ENCODE results near the gene SERPINE2. TPM values are rescaled to one million over a fixed set of nuclear protein-coding genes. Genes with fewer than 3 reads are reported as not detected.
A peak's percentile ranks its signal among the peaks of the same experiment; 100 is the strongest.

Gene SERPINE2
- total RNA-seq, 2 donors from 2014 or later, result 13.6 to 19.2 TPM

- TF ChIP-seq, protein P1, sequence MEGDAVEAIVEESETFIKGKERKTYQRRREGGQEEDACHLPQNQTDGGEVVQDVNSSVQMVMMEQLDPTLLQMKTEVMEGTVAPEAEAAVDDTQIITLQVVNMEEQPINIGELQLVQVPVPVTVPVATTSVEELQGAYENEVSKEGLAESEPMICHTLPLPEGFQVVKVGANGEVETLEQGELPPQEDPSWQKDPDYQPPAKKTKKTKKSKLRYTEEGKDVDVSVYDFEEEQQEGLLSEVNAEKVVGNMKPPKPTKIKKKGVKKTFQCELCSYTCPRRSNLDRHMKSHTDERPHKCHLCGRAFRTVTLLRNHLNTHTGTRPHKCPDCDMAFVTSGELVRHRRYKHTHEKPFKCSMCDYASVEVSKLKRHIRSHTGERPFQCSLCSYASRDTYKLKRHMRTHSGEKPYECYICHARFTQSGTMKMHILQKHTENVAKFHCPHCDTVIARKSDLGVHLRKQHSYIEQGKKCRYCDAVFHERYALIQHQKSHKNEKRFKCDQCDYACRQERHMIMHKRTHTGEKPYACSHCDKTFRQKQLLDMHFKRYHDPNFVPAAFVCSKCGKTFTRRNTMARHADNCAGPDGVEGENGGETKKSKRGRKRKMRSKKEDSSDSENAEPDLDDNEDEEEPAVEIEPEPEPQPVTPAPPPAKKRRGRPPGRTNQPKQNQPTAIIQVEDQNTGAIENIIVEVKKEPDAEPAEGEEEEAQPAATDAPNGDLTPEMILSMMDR (IDR thresholded peaks at IDR 0.05), result peak; percentile 35
- H3K27ac ChIP-seq, result no peak overlapping the region
- no peaks in the 10 kb centered on the region for H3K36me3 ChIP-seq
- DNase-seq, result peak; percentile 56
- intact Hi-C loops (cut with DNase I), result no loop called here
- H3K9ac ChIP-seq (ENCODE audit: low read depth in 2 of 2, low read length in 2 of 2), result no peak overlapping the region
- no peak overlapping the region for H3K4me3 ChIP-seq
- no peaks in the 10 kb centered on the region for H3K4me1 ChIP-seq
- no peaks in the 10 kb centered on the region for H3K9me3 ChIP-seq
- H3K27me3 ChIP-seq, result no peaks in the 10 kb centered on the region
Observed at GRCh38 chr2:223989206-223989855, 49.8 kb downstream of the SERPINE2 start.

DNA sequence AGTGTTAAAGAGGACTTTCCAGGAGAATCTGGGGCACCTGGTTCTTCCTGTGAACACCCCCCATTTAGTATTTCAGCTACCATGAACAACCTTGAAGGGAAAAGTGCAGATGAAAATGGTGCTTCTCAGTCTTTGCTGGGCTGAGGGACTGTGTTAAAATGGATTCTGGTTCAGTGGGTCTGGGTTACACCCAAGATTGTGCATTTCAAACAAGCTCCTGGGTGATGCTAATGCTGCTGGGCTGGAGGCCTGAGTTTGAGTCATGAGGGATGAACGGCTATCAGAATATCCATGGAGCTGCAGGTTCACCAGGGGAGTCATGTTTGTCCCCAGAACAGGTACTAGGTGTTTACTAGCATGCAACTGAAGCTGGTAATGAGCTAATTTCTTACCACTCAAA lies 57.8 kb downstream of the SERPINE2 start:
- no peaks in the 10 kb centered on the region for H3K27me3 ChIP-seq
- no peak overlapping the region for H3K9ac ChIP-seq (ENCODE audit: low read depth in 2 of 2, low read length in 2 of 2)
- DNase-seq, result no peak
- no peaks in the 10 kb centered on the region for H3K9me3 ChIP-seq
- TF ChIP-seq, protein P1 (IDR thresholded peaks at IDR 0.05), result no peak
- H3K36me3 ChIP-seq, result no peaks in the 10 kb centered on the region
- intact Hi-C loops (cut with DNase I), result no loop called here
- H3K4me1 ChIP-seq, result no peaks in the 10 kb centered on the region
- H3K27ac ChIP-seq, result no peak overlapping the region
- no peak overlapping the region for H3K4me3 ChIP-seq

- no peaks in the 10 kb centered on the region for H3K9me3 ChIP-seq
- TF ChIP-seq, protein P1 (IDR thresholded peaks at IDR 0.05), result no peak
- no peak overlapping the region for H3K4me3 ChIP-seq
- no peaks in the 10 kb centered on the region for H3K36me3 ChIP-seq
- H3K4me1 ChIP-seq, result no peaks in the 10 kb centered on the region
- H3K27ac ChIP-seq, result no peak overlapping the region
- no peak for DNase-seq
- H3K9ac ChIP-seq (ENCODE audit: low read depth in 2 of 2, low read length in 2 of 2), result no peak overlapping the region
- H3K27me3 ChIP-seq, result no peaks in the 10 kb centered on the region
- intact Hi-C loops (cut with DNase I), result no loop called here
Observed at GRCh38 chr2:223980803-223981202, 58.3 kb downstream of the SERPINE2 start.

DNA sequence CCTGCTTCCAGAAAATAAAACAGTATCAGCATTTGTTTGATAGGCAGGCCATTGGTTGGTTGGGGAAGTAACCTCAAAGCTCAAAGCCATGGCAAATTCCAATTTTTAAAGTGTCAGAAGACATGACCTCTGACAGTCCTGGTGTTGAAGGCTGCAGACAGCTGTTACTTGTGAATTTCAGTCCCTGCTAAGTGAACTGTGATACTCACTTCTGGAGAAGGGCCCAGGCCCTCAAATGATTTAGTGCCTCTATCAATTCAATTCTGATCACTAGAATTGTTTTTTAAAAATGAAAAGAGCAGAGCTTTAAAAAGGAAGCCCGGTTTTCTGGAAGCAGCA lies 58.7 kb downstream of the SERPINE2 start:
- TF ChIP-seq, protein P1 (IDR thresholded peaks at IDR 0.05), result no peak
- Histone ChIP-seq H3K4me3 (no peak overlapping the region), H3K9me3 (no peaks in the 10 kb centered on the region), H3K27ac (no peak overlapping the region), H3K27me3 (no peaks in the 10 kb centered on the region), H3K9ac (ENCODE audit: low read depth in 2 of 2, low read length in 2 of 2) (no peak overlapping the region), H3K4me1 (no peaks in the 10 kb centered on the region), H3K36me3 (no peaks in the 10 kb centered on the region)
- no peak for DNase-seq
- intact Hi-C loops (cut with DNase I), result no loop called here

GRCh38 chr2:223979730-223980396 lies 59.2 kb downstream of the SERPINE2 start:
- TF ChIP-seq, protein P1 (IDR thresholded peaks at IDR 0.05), result no peak
- Histone ChIP-seq H3K36me3 (no peaks in the 10 kb centered on the region), H3K4me1 (no peaks in the 10 kb centered on the region), H3K27ac (no peak overlapping the region), H3K9ac (ENCODE audit: low read depth in 2 of 2, low read length in 2 of 2) (no peak overlapping the region), H3K9me3 (no peaks in the 10 kb centered on the region), H3K27me3 (no peaks in the 10 kb centered on the region), H3K4me3 (no peak overlapping the region)
- intact Hi-C loops (cut with DNase I), result loop anchor here (10.0 kb wide), 2 partner anchors 385 to 675 kb away; no protein-coding TSS in a partner anchor
- DNase-seq, result no peak

Data from colonic mucosa (tissue), 4 donors.